ENCODE results near the gene HFE.

Gene HFE

GRCh38 chr6:26097268-26097875 is 10.1 kb downstream of the HFE start:
- no peak overlapping the region for H3K27ac ChIP-seq (ENCODE audit: poor library complexity, severe bottlenecking)
- ATAC-seq (ENCODE audit: low read depth), result peak; percentile 77; the same call in 2 of the 3 replicates
- no peak overlapping the region for H3K4me3 ChIP-seq (ENCODE audit: severe bottlenecking)
- H3K9me3 ChIP-seq (ENCODE audit: severe bottlenecking), result no peaks in the 10 kb centered on the region
- no peaks in the 10 kb centered on the region for H3K4me1 ChIP-seq (ENCODE audit: insufficient read depth, poor library complexity, severe bottlenecking)
- no peak for DNase-seq (ENCODE audit: low spot score)
- no peaks in the 10 kb centered on the region for H3K27me3 ChIP-seq (ENCODE audit: insufficient read depth, poor library complexity, severe bottlenecking)
- H3K36me3 ChIP-seq (ENCODE audit: low read depth), result no peaks in the 10 kb centered on the region
- peak; percentile 94 for TF ChIP-seq CTCF (IDR thresholded peaks at IDR 0.05; ENCODE audit: poor library complexity, severe bottlenecking)

GRCh38 chr6:26103141-26103769 is 16.0 kb downstream of the HFE start:
- no peak for TF ChIP-seq CTCF (IDR thresholded peaks at IDR 0.05; ENCODE audit: poor library complexity, severe bottlenecking)
- no peaks in the 10 kb centered on the region for H3K27me3 ChIP-seq (ENCODE audit: insufficient read depth, poor library complexity, severe bottlenecking)
- no peaks in the 10 kb centered on the region for H3K9me3 ChIP-seq (ENCODE audit: severe bottlenecking)
- DNase-seq (ENCODE audit: low spot score) (no peak), ATAC-seq (ENCODE audit: low read depth) (peak; percentile 83)
- H3K36me3 ChIP-seq (ENCODE audit: low read depth), result no peaks in the 10 kb centered on the region
- peaks cover 15% of the 10 kb centered on the region for H3K4me1 ChIP-seq (ENCODE audit: insufficient read depth, poor library complexity, severe bottlenecking)
- peak overlapping the region; percentile 78 for H3K27ac ChIP-seq (ENCODE audit: poor library complexity, severe bottlenecking)
- peak overlapping the region; percentile 11 for H3K4me3 ChIP-seq (ENCODE audit: severe bottlenecking)

- DNase-seq (ENCODE audit: low spot score) (peak; percentile 90), ATAC-seq (ENCODE audit: low read depth) (peak; percentile 76)
- no peaks in the 10 kb centered on the region for H3K36me3 ChIP-seq (ENCODE audit: low read depth)
- H3K27ac ChIP-seq (ENCODE audit: poor library complexity, severe bottlenecking), result peak overlapping the region; percentile 78
- H3K4me3 ChIP-seq (ENCODE audit: severe bottlenecking), result peak overlapping the region; percentile 31
- TF ChIP-seq CTCF (IDR thresholded peaks at IDR 0.05; ENCODE audit: poor library complexity, severe bottlenecking), result peak; percentile 25
- H3K9me3 ChIP-seq (ENCODE audit: severe bottlenecking), result no peaks in the 10 kb centered on the region
- H3K27me3 ChIP-seq (ENCODE audit: insufficient read depth, poor library complexity, severe bottlenecking), result no peaks in the 10 kb centered on the region
- H3K4me1 ChIP-seq (ENCODE audit: insufficient read depth, poor library complexity, severe bottlenecking), result peaks cover 15% of the 10 kb centered on the region
Measured at GRCh38 chr6:26103770-26104456, 16.7 kb downstream of the HFE start.

GRCh38 chr6:26104457-26105108 is 17.4 kb downstream of the HFE start:
- Histone ChIP-seq H3K27ac (ENCODE audit: poor library complexity, severe bottlenecking) (peak overlapping the region; percentile 78), H3K4me1 (ENCODE audit: insufficient read depth, poor library complexity, severe bottlenecking) (peaks cover 15% of the 10 kb centered on the region), H3K27me3 (ENCODE audit: insufficient read depth, poor library complexity, severe bottlenecking) (no peaks in the 10 kb centered on the region), H3K36me3 (ENCODE audit: low read depth) (no peaks in the 10 kb centered on the region), H3K4me3 (ENCODE audit: severe bottlenecking) (peak overlapping the region; percentile 31), H3K9me3 (ENCODE audit: severe bottlenecking) (no peaks in the 10 kb centered on the region)
- TF ChIP-seq CTCF (IDR thresholded peaks at IDR 0.05; ENCODE audit: poor library complexity, severe bottlenecking), result no peak
- DNase-seq (ENCODE audit: low spot score), result no peak
- peak; percentile 22 for ATAC-seq (ENCODE audit: low read depth)

Data from RWPE2 (cell line).